ENCODE data around the gene WWC2.

DNA sequence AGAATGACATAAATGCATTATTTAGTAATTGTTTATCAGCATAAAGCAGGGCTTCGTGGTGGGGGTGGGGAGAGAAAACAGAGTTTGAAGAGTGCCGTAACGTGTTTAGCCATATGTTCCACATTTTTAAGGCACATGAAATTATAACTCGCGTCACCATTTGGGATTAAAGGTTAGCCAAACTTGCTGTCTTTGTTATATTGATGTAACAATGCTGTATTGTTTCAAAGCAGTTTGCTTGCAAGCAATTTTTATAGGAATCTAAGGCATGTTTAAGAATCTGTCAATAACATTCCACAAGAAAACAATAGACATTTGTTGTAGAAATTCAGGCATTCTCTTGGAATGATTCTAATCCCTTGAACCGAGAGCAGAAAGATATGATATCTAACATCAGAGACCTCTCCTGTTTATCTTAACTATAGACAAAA, 142.7 kb downstream of the WWC2 start:
- TF ChIP-seq, protein P1, sequence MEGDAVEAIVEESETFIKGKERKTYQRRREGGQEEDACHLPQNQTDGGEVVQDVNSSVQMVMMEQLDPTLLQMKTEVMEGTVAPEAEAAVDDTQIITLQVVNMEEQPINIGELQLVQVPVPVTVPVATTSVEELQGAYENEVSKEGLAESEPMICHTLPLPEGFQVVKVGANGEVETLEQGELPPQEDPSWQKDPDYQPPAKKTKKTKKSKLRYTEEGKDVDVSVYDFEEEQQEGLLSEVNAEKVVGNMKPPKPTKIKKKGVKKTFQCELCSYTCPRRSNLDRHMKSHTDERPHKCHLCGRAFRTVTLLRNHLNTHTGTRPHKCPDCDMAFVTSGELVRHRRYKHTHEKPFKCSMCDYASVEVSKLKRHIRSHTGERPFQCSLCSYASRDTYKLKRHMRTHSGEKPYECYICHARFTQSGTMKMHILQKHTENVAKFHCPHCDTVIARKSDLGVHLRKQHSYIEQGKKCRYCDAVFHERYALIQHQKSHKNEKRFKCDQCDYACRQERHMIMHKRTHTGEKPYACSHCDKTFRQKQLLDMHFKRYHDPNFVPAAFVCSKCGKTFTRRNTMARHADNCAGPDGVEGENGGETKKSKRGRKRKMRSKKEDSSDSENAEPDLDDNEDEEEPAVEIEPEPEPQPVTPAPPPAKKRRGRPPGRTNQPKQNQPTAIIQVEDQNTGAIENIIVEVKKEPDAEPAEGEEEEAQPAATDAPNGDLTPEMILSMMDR (IDR thresholded peaks at IDR 0.05; ENCODE audit: insufficient read depth, low read length): no peak
- no peak for TF ChIP-seq GABPA (IDR thresholded peaks at IDR 0.05; ENCODE audit: low read depth)
- no peak for TF ChIP-seq POLR2AphosphoS5 (IDR thresholded peaks at IDR 0.05; ENCODE audit: low read depth)
- TF ChIP-seq, protein P2, sequence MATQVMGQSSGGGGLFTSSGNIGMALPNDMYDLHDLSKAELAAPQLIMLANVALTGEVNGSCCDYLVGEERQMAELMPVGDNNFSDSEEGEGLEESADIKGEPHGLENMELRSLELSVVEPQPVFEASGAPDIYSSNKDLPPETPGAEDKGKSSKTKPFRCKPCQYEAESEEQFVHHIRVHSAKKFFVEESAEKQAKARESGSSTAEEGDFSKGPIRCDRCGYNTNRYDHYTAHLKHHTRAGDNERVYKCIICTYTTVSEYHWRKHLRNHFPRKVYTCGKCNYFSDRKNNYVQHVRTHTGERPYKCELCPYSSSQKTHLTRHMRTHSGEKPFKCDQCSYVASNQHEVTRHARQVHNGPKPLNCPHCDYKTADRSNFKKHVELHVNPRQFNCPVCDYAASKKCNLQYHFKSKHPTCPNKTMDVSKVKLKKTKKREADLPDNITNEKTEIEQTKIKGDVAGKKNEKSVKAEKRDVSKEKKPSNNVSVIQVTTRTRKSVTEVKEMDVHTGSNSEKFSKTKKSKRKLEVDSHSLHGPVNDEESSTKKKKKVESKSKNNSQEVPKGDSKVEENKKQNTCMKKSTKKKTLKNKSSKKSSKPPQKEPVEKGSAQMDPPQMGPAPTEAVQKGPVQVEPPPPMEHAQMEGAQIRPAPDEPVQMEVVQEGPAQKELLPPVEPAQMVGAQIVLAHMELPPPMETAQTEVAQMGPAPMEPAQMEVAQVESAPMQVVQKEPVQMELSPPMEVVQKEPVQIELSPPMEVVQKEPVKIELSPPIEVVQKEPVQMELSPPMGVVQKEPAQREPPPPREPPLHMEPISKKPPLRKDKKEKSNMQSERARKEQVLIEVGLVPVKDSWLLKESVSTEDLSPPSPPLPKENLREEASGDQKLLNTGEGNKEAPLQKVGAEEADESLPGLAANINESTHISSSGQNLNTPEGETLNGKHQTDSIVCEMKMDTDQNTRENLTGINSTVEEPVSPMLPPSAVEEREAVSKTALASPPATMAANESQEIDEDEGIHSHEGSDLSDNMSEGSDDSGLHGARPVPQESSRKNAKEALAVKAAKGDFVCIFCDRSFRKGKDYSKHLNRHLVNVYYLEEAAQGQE (IDR thresholded peaks at IDR 0.05; ENCODE audit: insufficient replicate concordance, low read depth): no peak
- TF ChIP-seq SPI1 (IDR thresholded peaks at IDR 0.05; ENCODE audit: borderline replicate concordance, low read depth): no peak

Data from HL-60 (cell line).